Adrenal gland (tissue), 12 donors: ENCODE results near the gene MAN1A1. TPM values are rescaled to one million over a fixed set of nuclear protein-coding genes. Genes with fewer than 3 reads are reported as not detected.
A peak's percentile ranks its signal among the peaks of the same experiment; 100 is the strongest.

Source experiments
- DNase-seq, 7 donors: peaks; one replicate each; pipeline ENCODE4 v3.0.0-alpha.2; 2019 to 2020
- H3K27ac ChIP-seq, 5 donors: fragments of 200-600 bp; sonication (generic) in 4 of 5; 1 replicate in 3 of 5; 2 replicates in 2 of 5; pipeline versions ENCODE4 v1.5.1 to v1.8.0; 2016 to 2020; ENCODE audit warnings: mild to moderate bottlenecking in 1 of 5
- H3K27me3 ChIP-seq: fragments of 200-600 bp; 2 replicates; pipeline ENCODE4 v1.8.0; 2021
- H3K36me3 ChIP-seq, 2 donors: fragments of 200-600 bp; replicated peaks in 1 of 2; 1 replicate in 1 of 2; 2 replicates in 1 of 2; pipeline versions ENCODE4 v1.5.1 to v1.8.0; 2018 to 2022
- H3K4me1 ChIP-seq, 2 donors: fragments of 200-600 bp; replicated peaks in 1 of 2; 1 replicate in 1 of 2; 2 replicates in 1 of 2; pipeline versions ENCODE4 v1.5.1 to v1.8.0; 2018 to 2021
- H3K4me3 ChIP-seq, 4 donors: fragments of 200-600 bp; sonication (generic) in 3 of 4; one replicate each; pipeline ENCODE4 v1.5.1; 2016 to 2018
- H3K9me3 ChIP-seq, 3 donors: fragments of 200-600 bp; sonication (generic) in 1 of 3; replicated peaks in 1 of 3; 1 replicate in 2 of 3; 2 replicates in 1 of 3; pipeline versions ENCODE4 v1.5.1 to v1.8.0; 2016 to 2021
- CTCF ChIP-seq, 6 experiments: fragments of 450-650 bp in 4 of 6; fragments of 200-600 bp in 2 of 6; sonication (generic) in 1 of 6; IDR thresholded peaks; 1 replicate in 5 of 6; 2 replicates in 1 of 6; pipeline versions ENCODE4 v1.5.1 to v1.8.0; 2016 to 2021; ENCODE audit warnings: antibody characterized with exemption in 6 of 6, mild to moderate bottlenecking in 2 of 6, moderate library complexity in 1 of 6
- POLR2A ChIP-seq, 2 donors: fragments of 450-650 bp; IDR thresholded peaks; one replicate each; pipeline ENCODE4 v1.6.1; 2017; ENCODE audit warnings: antibody characterized with exemption in 2 of 2, mild to moderate bottlenecking in 2 of 2, moderate library complexity in 1 of 2
- WGBS, 4 donors: extraction: QIAGEN DNeasy Blood & Tissue Kit in 2 of 4; methylation state at CpG; one replicate each; pipeline versions ENCODE4 v1.1.5 to v1.1.7; 2013 to 2017; 5-methylcytosine and 5-hydroxymethylcytosine counted together
- intact Hi-C, 2 donors: fragments of 100-400 bp; cut with DNase I; formaldehyde crosslinking; loops; one replicate each; pipeline versions ENCODE4 v1.14.1 to v1.15.0; 2022 to 2023
- polyA plus RNA-seq, 3 donors: library from polyadenylated mRNA; stranded (reverse); fragments of 200-250 nt in 2 of 3; fragments of 350-450 nt in 1 of 3; fragmentation: Illumina TruSeq in 1 of 3; extraction: RNeasy Lipid Tissue Mini Kit (QIAGEN cat#74804) in 1 of 3; gene quantifications; one replicate each; pipeline ENCODE4 v1.2.3, GENCODE V29; 2013 to 2014
- total RNA-seq, 9 donors: library from RNA; depleted of rRNA in 4 of 9; stranded (reverse); fragments of >200 nt in 4 of 9; fragments of 120-200 nt in 1 of 9; fragmentation: NEBNext Ultra II Directional in 1 of 9; extraction: Animal tissue kit (Norgen Biotek cat#: 25700) in 1 of 9; gene quantifications; one replicate each; pipeline versions ENCODE4 v1.1.0 to v1.2.4, GENCODE V29; 2013 to 2023
- donor health status: healthy with polysubstance abuse.
- donor health status: Bipolar disorder and iron deficiency.
- donor health status: DM: yes; HTN: yes; CAD: no.
- donor health status: DM: no; HTN: no; CAD: no.
- donor health status: DM: no; HTN: no; CAD: no.
- donor health status: DM: yes; HTN: yes; CAD: no.

The MAN1A1 gene
- total and polyA plus RNA-seq, 12 donors: 11.1 to 178 (median 108) TPM

GRCh38 chr6:119314885-119315272 lies 34.7 kb downstream of the MAN1A1 start:
- intact Hi-C loops: no loop called here
- no peaks in the 10 kb centered on the region for H3K9me3 ChIP-seq
- WGBS, 4 donors: 64 to 77% (median 70%) methylated on average over 5 of the region's 5 CpGs
- no peak for DNase-seq
- no peaks in the 10 kb centered on the region for H3K27me3 ChIP-seq
- H3K36me3 ChIP-seq: no peaks in the 10 kb centered on the region
- peak overlapping the region in 1 of 5 donors; percentile 32 for H3K27ac ChIP-seq
- TF ChIP-seq POLR2A (IDR thresholded peaks at IDR 0.05) (no peak), CTCF (IDR thresholded peaks at IDR 0.05) (no peak)
- no peak overlapping the region for H3K4me3 ChIP-seq
- peaks cover 3 to 41% of the 10 kb centered on the region in 2 donors for H3K4me1 ChIP-seq

GRCh38 chr6:119313937-119314884 lies 35.4 kb downstream of the MAN1A1 start:
- peak overlapping the region in 1 of 5 donors; percentile 32 for H3K27ac ChIP-seq
- TF ChIP-seq CTCF (IDR thresholded peaks at IDR 0.05) (no peak), POLR2A (IDR thresholded peaks at IDR 0.05) (no peak)
- no peaks in the 10 kb centered on the region for H3K27me3 ChIP-seq
- H3K36me3 ChIP-seq: peaks cover 0 to under 1% of the 10 kb centered on the region in 2 donors
- 72 to 85% (median 74%) methylated on average over 10 of the region's 10 CpGs for WGBS, 4 donors
- DNase-seq: no peak
- H3K9me3 ChIP-seq: no peaks in the 10 kb centered on the region
- intact Hi-C loops: no loop called here
- H3K4me1 ChIP-seq: peaks cover 3 to 40% of the 10 kb centered on the region in 2 donors
- H3K4me3 ChIP-seq: no peak overlapping the region

GRCh38 chr6:119312875-119313338 lies 36.7 kb downstream of the MAN1A1 start:
- H3K4me1 ChIP-seq: peaks cover 3 to 53% of the 10 kb centered on the region in 2 donors
- H3K4me3 ChIP-seq: no peak overlapping the region
- peaks cover 0 to 3% of the 10 kb centered on the region in 2 donors for H3K36me3 ChIP-seq
- intact Hi-C loops: no loop called here
- TF ChIP-seq POLR2A (IDR thresholded peaks at IDR 0.05) (no peak), CTCF (IDR thresholded peaks at IDR 0.05) (no peak)
- no peaks in the 10 kb centered on the region for H3K27me3 ChIP-seq
- H3K9me3 ChIP-seq: no peaks in the 10 kb centered on the region
- H3K27ac ChIP-seq: peak overlapping the region in 1 of 5 donors; percentile 40
- peak in 2 of 7 donors; percentile 10 to 27 for DNase-seq
- WGBS, 4 donors: 50 to 68% (median 61%) methylated on average over 4 of the region's 4 CpGs

- Histone ChIP-seq H3K27me3 (no peaks in the 10 kb centered on the region), H3K9me3 (no peaks in the 10 kb centered on the region), H3K4me1 (peaks cover 3 to 58% of the 10 kb centered on the region in 2 donors), H3K27ac (peak overlapping the region in 1 of 5 donors; percentile 40), H3K4me3 (no peak overlapping the region), H3K36me3 (peaks cover 0 to 3% of the 10 kb centered on the region in 2 donors)
- no peak for DNase-seq
- 90 to 95% (median 93%) methylated on average over 4 of the region's 4 CpGs for WGBS, 4 donors
- intact Hi-C loops: no loop called here
- TF ChIP-seq CTCF (IDR thresholded peaks at IDR 0.05) (no peak), POLR2A (IDR thresholded peaks at IDR 0.05) (no peak)
These were observed 37.1 kb downstream of the MAN1A1 start for GRCh38 chr6:119312441-119312840.
